Activated CD8-positive, alpha-beta memory T cell treated with anti-CD3 and anti-CD28 coated beads, Interleukin-2, amount 50 U/mL, for 24 hours (primary cell): Measurements from ENCODE around the gene ZNF224.

Experiments
- DNase-seq: peaks from one replicate; pipeline ENCODE4 v3.0.0-alpha.2; 2020; ENCODE audit errors: extremely low read depth

The ZNF224 gene

GRCh38 chr19:44131955-44132354, 37.8 kb downstream of the ZNF224 start:
- no peak for DNase-seq

DNA sequence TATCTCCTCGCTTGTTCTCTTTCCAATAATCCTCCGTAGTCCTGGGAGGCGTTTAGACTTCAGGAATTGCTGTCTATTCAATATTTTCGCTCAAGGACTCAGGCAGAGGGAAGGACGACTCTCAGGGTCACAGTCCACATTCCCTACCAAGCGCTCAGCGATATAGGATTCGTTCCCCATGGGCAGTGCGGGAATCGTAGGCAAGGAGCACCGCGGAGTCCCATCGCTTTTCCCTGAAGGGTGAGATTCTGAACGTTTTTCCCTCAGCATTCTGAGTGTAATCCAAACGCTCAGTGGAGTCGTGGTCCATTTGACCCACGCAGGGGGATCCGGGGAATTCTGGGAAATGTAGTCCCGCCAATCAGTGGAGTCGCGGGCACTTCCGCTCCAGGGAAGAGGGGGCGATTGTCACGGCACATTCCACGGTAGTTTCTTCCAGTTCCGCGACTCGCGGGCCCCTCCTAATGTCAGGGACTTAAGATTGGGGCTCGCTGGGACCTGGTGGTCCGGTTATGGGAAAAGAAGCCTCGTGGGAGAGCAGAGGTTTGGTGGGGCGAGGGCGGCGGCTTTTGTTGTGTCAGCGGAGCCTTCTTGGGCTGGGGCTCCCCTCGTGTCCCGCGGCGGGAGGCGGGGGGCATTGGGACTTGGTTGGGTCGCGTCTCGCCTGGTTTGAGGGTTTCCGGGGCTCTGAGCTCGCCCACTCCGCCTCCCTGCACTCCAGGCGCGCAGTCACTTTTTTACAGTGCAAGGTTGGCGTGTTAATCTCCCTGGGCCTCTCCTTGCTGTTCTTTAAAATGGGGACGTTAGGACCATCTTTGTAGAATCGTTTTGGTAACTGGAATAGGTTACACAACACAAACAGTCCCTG, 47.3 kb downstream of the ZNF224 start, which contains the start of gene ZNF234:
ZNF234 (plus strand) TSS at position 364 of the 868 bp plus-strand sequence. CDS start 3,079 bp downstream, outside the sequence.
- peak; percentile 51 for DNase-seq

DNA sequence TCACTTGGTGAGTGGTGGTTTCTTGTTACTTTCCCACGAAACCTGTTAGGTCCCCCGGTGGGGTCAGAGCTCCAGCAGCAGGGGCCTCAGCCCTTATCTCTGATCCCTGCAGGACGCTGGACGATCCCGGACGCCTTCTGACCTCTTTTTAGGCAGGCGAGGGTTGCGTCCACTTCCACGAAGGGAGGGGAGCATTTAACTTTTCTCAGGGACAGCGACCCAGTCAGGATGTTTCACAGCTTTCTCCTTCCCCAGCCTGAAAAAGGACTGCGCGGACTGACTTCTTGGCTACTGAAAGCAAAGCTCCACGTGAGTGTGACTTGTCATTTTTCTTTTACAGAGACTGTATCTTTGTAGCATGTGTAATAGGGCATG, 47.9 kb downstream of the ZNF224 start:
- DNase-seq = no peak

DNA sequence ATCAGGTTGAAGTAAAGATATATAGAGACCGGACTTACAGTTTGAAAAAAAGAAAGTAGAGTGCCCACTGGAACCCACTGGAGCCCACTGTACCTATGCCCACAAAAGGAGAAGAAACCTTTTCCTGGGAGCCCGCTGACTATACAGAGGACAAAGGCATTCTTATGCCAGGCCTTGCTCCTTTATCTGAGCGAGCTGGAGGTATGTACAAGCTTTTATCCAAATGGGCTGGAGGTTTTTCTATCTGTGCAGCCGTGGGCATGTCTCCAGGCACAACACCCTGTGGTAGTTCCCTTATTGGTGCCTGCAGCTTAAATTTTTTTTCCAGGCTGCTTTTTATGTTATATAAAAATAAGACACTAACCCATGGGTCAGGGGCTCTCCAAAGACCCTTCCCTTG, 55.6 kb downstream of the ZNF224 start:
- no peak for DNase-seq

- no peak for DNase-seq
These were observed 57.3 kb downstream of the ZNF224 start for GRCh38 chr19:44151491-44151890.

GRCh38 chr19:44156475-44156874, 62.3 kb downstream of the ZNF224 start:
- DNase-seq = no peak
